Measurements from ENCODE around the gene TMEM26. TPM values are rescaled to one million over a fixed set of nuclear protein-coding genes. Genes with fewer than 3 reads are reported as not detected.

TMEM26 gene
- total and polyA plus RNA-seq, 9 of the 15 experiments (the other 6 are each of a cell fraction or from before 2014, with no cell fraction given) = not detected

GRCh38 chr10:61415824-61416223 lies 37.4 kb downstream of the TMEM26 start (continued):
- TF ChIP-seq ELF2 (CRISPR knock-in tag; IDR thresholded peaks at IDR 0.05) = no peak

GRCh38 chr10:61411706-61412105 lies 41.5 kb downstream of the TMEM26 start:
- no peak overlapping the region for H3K4me3 ChIP-seq
- POLR2A ChIA-PET = no interaction called here
- DNase-seq (ENCODE audit: extremely low read depth in 1 of 4, low spot score in 3 of 4) (no peak), ATAC-seq (no peak), FAIRE-seq (no peak)
- H3K9ac ChIP-seq (ENCODE audit: insufficient read depth in 1 of 2, low read depth in 2 of 2, low read length in 2 of 2) = no peak overlapping the region
- H2AFZ ChIP-seq (ENCODE audit: low read depth, low read length) = no peak overlapping the region
- H3K27me3 ChIP-seq (ENCODE audit: control insufficient read depth in 2 of 2, insufficient read depth in 2 of 2, low read length in 2 of 2) = no peaks in the 10 kb centered on the region
- in situ Hi-C loops (cut with MboI) = no loop called here
- WGBS (ENCODE audit: insufficient coverage, low coverage, missing lambda C conversion rate) = 8% methylated on average over 2 of the region's 2 CpGs
- no peaks in the 10 kb centered on the region for H3K9me3 ChIP-seq (replicated peaks; ENCODE audit: control insufficient read depth, insufficient read depth, low read depth, low read length)
- H4K20me1 ChIP-seq (replicated peaks; ENCODE audit: control insufficient read depth, insufficient read depth, low read length) = no peaks in the 10 kb centered on the region
- H3K36me3 ChIP-seq (ENCODE audit: control insufficient read depth, insufficient read depth, low read length) = no peaks in the 10 kb centered on the region
- H3K27ac ChIP-seq (ENCODE audit: extremely low read depth, low read depth, low read length) = no peak overlapping the region
- no peaks in the 10 kb centered on the region for H3K79me2 ChIP-seq (ENCODE audit: control insufficient read depth, insufficient read depth, low read length)
- H3K4me2 ChIP-seq (ENCODE audit: insufficient read depth, low read length) = no peak overlapping the region
- no TSS peak for BruUV-seq (replicated peaks)
- no peaks in the 10 kb centered on the region for H3K4me1 ChIP-seq (replicated peaks in 1 of 2; ENCODE audit: control insufficient read depth in 2 of 2, insufficient read depth in 2 of 2, low read length in 2 of 2)
- CTCF ChIA-PET (ENCODE audit: low intra/inter-chr PET ratio) = no interaction called here
- H3K9me1 ChIP-seq (ENCODE audit: control insufficient read depth, insufficient read depth, low read length) = no peaks in the 10 kb centered on the region
- intact Hi-C loops (cut with micrococcal nuclease) = no loop called here
- TF ChIP-seq DLX4 (CRISPR knock-in tag; IDR thresholded peaks at IDR 0.05) (no peak), SNIP1 (IDR thresholded peaks at IDR 0.05; ENCODE audit: low read depth) (no peak), ZNF507 (tag; conservative IDR thresholded peaks at IDR 0.05) (no peak), MEIS2 (IDR thresholded peaks at IDR 0.05; ENCODE audit: partially characterized antibody) (no peak), THRB (CRISPR knock-in tag; conservative IDR thresholded peaks at IDR 0.05) (no peak), FUS (optimal IDR thresholded peaks at IDR 0.05; ENCODE audit: low read depth, low read length) (no peak), YY1 (IDR thresholded peaks at IDR 0.05; ENCODE audit: borderline replicate concordance in 1 of 3, control insufficient read depth in 1 of 3, extremely low read depth in 1 of 3, insufficient read depth in 3 of 3, insufficient read length in 1 of 3, insufficient replicate concordance in 2 of 3, low read depth in 1 of 3, low read length in 2 of 3) (no peak), ARID4B (CRISPR knock-in tag; IDR thresholded peaks at IDR 0.05) (no peak), ZNF449 (CRISPR knock-in tag; IDR thresholded peaks at IDR 0.05) (no peak), ZNF133 (CRISPR knock-in tag; IDR thresholded peaks at IDR 0.05) (no peak), NRF1 (conservative IDR thresholded peaks at IDR 0.05 in 1 of 2, IDR thresholded peaks at IDR 0.05 in 1 of 2) (no peak), EP400 (IDR thresholded peaks at IDR 0.05) (no peak)
